Head of caudate nucleus (tissue), 42 donors: ENCODE data around the gene SUSD3.

Experiments
- DNase-seq, 42 donors: peaks; one replicate each; pipeline versions ENCODE4 v3.0.0 to v3.0.0-alpha.2; 2020 to 2021; ENCODE audit warnings: mixed read lengths in 7 of 42
- intact Hi-C: fragments of 100-400 bp; cut with DNase I; formaldehyde crosslinking; loops from one replicate; pipeline ENCODE4 v1.15.0; 2022

The SUSD3 gene

GRCh38 chr9:93026640-93027039 is 31.9 kb upstream of the SUSD3 start:
- DNase-seq = no peak
- intact Hi-C loops = no loop called here

DNA sequence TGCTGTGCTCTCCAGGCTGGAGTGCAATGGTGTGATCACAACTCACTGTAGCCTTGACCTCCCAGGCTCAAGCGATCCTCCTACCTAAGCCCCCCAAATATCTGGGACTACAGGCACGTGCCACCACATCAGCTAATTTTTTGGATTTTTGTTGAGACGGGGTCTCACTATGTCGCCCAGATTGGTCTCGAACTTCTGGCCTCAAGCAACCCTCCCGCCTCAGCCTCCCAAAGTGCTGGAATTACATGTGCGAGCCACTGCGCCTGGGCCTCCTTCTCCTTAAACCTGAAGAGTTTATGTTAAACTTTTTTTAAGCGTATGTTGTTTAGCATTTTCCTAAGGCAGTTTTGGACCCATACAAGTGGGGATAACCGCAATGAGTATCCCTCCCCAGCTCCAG is 30.8 kb upstream of the SUSD3 start:
- intact Hi-C loops = no loop called here
- DNase-seq = no peak

- intact Hi-C loops = no loop called here
- DNase-seq = no peak
Measured at GRCh38 chr9:93028448-93029006, 30.0 kb upstream of the SUSD3 start.

- no peak for DNase-seq
- intact Hi-C loops = no loop called here
Measured at GRCh38 chr9:93030642-93031628, 27.6 kb upstream of the SUSD3 start.

- DNase-seq = no peak
Measured at GRCh38 chr9:93031629-93032430, 26.7 kb upstream of the SUSD3 start.

GRCh38 chr9:93032545-93032944 is 26.0 kb upstream of the SUSD3 start:
- intact Hi-C loops = no loop called here
- no peak for DNase-seq

More at GRCh38 chr9:93031629-93032430, 26.7 kb upstream of the SUSD3 start:
- intact Hi-C loops = no loop called here

DNA sequence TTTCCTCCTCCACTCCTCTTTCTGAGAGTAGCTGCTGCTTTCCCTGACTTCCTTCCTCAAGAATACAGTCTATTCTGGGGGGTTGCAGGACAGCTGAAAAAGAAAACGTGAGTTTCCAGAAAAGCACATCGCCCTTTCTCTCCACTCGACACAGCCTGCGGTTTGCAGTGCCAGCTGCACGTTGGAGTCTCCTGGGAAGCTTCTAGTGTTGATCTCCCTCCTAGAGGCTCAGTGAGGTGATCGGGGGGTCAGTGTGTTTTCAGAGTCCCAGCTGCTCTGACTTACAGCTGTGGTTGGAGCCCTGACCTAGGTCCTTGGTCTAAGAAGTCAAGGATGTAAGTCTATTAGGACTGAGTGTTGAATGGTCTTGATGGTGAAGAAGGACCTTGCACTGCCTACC is 25.0 kb upstream of the SUSD3 start:
- intact Hi-C loops = no loop called here
- no peak for DNase-seq

- intact Hi-C loops = no loop called here
- DNase-seq = no peak
Measured at GRCh38 chr9:93035106-93035660, 23.3 kb upstream of the SUSD3 start.

DNA sequence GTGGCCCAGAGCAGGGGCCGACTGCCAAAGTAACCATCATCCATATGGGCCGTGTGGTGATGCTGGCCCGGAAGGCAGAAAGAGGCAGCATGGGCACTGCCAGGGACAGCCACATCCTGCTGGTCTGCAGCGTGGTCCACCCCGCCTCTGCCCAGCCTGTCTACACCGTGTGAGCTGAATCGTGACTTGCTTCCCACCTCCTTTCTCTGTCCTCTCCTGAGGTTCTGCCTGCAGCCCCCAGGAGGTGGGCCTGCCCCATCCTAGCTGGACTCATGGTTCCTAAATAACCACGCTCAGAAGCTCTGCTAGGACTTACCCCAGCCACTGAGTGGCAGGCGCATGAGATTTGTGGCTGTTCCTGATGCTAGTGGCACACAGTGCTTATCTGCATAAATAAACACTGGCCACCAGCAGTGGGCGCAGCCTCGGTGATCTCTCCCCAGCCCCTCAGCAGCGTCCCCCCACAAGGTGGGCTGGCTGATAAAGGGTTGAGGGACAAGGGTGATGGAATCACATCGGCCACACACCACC is 22.6 kb upstream of the SUSD3 start:
- intact Hi-C loops = no loop called here
- peak in 1 of 42 donors; percentile 20 for DNase-seq

DNA sequence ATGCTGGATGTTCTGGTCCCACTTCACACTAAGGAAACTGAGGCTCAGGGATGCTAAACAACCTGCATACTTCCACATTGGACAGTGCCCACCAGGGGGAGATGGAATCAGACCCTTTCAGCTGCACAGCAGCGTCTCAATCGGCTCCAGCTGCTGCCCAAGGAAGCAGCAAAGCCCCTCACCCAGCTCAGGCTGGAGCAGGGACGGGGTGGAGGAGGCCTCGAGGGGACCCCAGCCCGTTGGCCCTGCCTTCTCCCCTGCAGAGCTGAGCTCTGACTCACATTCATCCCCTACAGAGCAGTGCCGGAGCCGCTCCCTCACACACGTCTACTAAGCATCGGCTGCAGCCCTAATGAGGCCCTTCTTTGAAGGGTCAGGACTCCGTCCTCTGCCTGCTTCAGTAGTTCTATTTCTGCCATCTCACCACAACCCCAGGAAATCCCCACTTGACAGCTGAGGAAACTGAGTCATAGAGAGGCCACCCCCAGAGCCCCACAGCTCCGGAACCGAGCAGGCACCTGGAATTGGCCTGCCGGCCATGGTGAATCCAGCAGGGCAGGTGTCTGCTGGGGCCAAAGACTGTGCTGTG is 21.5 kb upstream of the SUSD3 start:
- DNase-seq = no peak
- intact Hi-C loops = no loop called here

DNA sequence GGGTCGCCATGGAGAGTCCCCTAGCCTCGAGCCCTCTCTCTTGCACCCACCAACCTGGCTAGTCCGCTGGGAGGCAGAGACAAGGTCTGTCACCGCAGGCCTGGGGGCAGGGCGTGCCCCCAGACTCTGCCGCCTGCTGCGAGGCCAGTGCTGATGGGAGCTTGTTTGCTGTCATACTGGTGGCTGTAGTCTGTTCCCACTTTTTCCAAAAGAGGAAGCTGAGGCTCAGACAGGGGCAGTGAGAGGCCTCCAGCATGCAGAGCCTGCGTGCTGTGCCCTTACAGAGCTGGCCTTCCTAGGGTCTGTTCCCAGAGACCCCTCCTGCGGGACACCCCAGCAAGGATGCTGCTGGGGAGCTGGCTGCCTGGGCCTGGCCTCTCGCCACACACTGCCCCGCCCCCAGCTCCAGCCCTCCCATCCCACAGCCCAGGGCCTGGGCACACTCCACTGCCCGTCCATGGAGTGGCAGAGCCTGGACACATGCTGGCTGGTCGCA is 21.0 kb upstream of the SUSD3 start:
- peak in 28 of 42 donors; percentile 12 to 51 (median 31) for DNase-seq

GRCh38 chr9:93038918-93039317 is 19.6 kb upstream of the SUSD3 start:
- DNase-seq = no peak
- intact Hi-C loops = no loop called here

More for the DNA sequence above, 21.0 kb upstream of the SUSD3 start:
- intact Hi-C loops = no loop called here

DNA sequence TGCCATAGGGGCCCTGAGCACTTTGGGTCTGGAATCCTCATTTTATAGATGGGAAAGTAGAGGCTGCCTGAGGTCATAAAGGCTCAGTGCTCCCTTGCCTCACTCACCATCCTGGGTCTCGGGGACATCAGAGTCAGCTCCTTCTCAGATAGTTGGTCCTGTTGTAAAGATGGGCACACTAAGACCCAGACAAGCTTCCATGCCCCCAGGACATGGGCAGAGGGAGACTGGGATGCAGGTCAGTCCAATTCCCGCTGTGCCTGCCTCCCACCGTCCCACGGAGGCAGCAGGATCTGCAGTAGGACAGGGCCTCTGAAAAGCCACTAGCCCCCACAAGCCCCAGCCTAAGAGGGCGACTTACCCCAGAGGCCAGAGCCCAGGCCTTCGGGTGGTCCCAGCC is 19.0 kb upstream of the SUSD3 start:
- intact Hi-C loops = no loop called here
- DNase-seq = no peak

DNA sequence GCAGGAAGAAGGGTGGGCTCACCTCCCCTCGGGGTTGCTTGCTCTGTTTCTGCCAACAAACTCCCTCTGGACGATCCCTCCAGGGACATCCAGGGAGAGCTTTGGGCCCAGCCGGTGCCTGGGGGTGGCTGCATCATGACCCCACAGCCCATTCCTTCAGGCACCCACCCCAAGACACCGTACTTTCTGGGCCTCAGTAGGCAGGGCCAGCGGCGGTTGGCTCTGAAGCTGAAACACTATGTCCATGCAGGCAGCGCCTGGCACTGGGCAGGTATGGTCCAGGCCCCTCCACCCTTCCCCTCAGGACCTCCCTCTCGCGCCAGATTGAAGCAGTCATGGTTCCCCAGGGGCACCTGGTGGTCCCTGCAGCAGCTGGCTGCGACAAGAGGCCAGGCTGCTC is 18.5 kb upstream of the SUSD3 start:
- intact Hi-C loops = no loop called here
- no peak for DNase-seq

DNA sequence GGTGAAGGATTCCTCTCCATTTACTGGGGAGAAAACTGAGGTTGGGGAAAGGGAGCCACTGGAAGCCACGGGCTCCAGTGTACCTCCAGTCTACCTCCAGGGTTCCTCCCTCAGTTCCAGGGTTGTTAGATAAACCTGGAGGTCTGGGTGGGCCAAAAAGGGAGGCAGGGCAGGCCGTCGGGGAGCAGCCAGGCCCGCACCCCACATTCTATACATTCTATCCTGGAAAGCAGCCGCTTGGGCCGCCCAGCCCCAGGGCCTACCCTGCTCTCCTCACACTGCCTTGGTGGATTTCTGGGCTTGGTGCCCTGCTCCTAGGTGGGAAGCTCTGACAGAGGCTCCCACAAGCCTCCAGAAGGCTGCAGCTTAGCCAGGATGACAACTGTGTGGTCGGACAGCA is 18.1 kb upstream of the SUSD3 start:
- intact Hi-C loops = no loop called here
- DNase-seq = no peak

DNA sequence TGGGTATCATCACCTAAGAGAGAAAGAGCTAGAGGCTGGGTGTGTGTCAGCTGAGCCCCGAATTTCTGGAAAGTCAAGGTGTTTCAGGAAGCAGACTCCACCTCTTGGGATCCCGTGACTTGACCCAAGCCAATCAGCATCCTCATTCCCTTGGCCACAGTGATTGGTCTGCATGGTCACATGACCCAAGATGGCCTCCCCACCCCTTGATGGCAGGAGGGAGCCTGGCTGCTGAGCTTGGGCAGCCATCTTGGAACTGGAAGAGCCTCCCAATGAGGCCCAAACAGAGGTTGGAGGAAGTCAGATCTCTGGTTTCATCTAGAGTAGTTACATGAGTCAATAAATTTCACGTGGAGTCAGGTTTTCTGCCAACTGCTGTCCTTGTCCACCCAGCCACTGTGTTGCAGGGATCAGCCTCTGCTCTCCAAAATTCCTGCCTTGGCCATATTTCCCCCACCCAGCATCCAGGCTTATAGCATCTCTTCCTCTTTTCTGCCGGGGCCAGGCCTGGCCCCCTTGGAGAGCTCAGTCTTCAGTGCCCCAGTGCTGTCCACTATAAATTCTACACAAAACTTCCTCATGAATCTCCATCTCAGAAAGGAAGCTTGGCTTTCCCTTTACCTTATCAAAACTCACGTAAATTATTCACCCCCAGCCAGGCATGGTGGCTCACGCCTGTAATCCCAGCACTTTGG is 17.2 kb upstream of the SUSD3 start:
- DNase-seq = no peak
- intact Hi-C loops = no loop called here

- intact Hi-C loops = no loop called here
- DNase-seq = no peak
Measured at GRCh38 chr9:93043122-93043521, 15.4 kb upstream of the SUSD3 start.

DNA sequence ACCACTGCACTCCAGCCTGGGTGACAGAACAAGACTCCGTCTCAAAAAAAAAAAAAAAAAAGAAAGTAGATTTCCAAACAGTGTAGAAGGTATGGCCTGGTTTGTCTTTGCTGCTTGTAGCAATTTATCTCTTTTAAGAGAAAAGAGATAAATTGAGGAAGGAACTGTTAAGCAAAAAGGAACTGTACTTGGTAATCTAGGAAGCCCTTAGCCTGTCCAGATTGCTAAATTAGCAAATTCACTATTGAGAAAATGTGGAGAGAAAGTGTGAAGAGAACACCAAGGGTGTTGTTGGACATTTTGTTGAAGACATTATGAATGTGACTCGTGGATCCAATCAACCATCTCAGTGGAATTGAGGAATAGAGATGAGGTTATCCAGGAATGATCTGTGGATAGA is 13.0 kb upstream of the SUSD3 start:
- intact Hi-C loops = no loop called here

More for the DNA sequence above, 13.0 kb upstream of the SUSD3 start:
- no peak for DNase-seq
